ENCODE measurements around the gene SLC17A2. TPM values are rescaled to one million over a fixed set of nuclear protein-coding genes. Genes with fewer than 3 reads are reported as not detected.

SLC17A2 gene
- total and polyA plus RNA-seq, 2 of the 8 experiments (the other 6 are each of a cell fraction or from before 2014, with no cell fraction given) = not detected

- Histone ChIP-seq H2BK120ac (replicated peaks; ENCODE audit: low read depth, low read length) (no peak overlapping the region), H3K27ac (ENCODE audit: low read depth, low read length) (no peak overlapping the region), H3K18ac (ENCODE audit: extremely low read depth, low read length) (no peak overlapping the region), H4K5ac (ENCODE audit: insufficient read length, low read depth, low read length) (no peak overlapping the region), H2AFZ (ENCODE audit: low read length) (no peak overlapping the region), H3K4me1 (replicated peaks in 1 of 4; ENCODE audit: control insufficient read depth in 3 of 4, insufficient read depth in 4 of 4, low read length in 3 of 4) (peaks cover 0 to 3% (median 0%) of the 10 kb centered on the region in 4 experiments; a peak in 1 of 7 replicates), H3K23me2 (ENCODE audit: low read depth, low read length) (no peaks in the 10 kb centered on the region), H2BK20ac (ENCODE audit: low read length) (no peak overlapping the region), H3K79me2 (ENCODE audit: control insufficient read depth in 1 of 2, insufficient read depth in 2 of 2, low read length in 2 of 2) (no peaks in the 10 kb centered on the region), H3K36me3 (ENCODE audit: control insufficient read depth in 2 of 4, insufficient read depth in 4 of 4, low read length in 3 of 4) (no peaks in the 10 kb centered on the region), H2BK15ac (ENCODE audit: low read length) (no peak overlapping the region), H3K79me1 (ENCODE audit: low read depth, low read length) (no peaks in the 10 kb centered on the region), H3K4me2 (ENCODE audit: insufficient read depth in 1 of 2, low read depth in 2 of 2, low read length in 2 of 2) (no peak overlapping the region), H4K8ac (ENCODE audit: extremely low read depth, insufficient read depth, low read length) (no peak overlapping the region), H3K4ac (replicated peaks; ENCODE audit: insufficient read length, low read depth, low read length) (no peak overlapping the region), H4K91ac (replicated peaks; ENCODE audit: insufficient read length, low read length) (no peak overlapping the region), H3K14ac (ENCODE audit: insufficient read length) (no peak overlapping the region), H2BK12ac (ENCODE audit: low read depth, low read length) (no peak overlapping the region), H3K9ac (replicated peaks in 1 of 4; ENCODE audit: extremely low read depth in 1 of 4, low read depth in 3 of 4, low read length in 3 of 4) (no peak overlapping the region), H3K27me3 (replicated peaks in 1 of 4; ENCODE audit: control insufficient read depth in 3 of 4, extremely low read depth in 1 of 4, insufficient read depth in 3 of 4, low read length in 3 of 4) (no peaks in the 10 kb centered on the region), H3K56ac (replicated peaks; ENCODE audit: insufficient read length, low read depth, low read length) (no peak overlapping the region), H2AK5ac (ENCODE audit: low read depth, low read length) (no peak overlapping the region), H4K20me1 (replicated peaks in 1 of 2; ENCODE audit: control insufficient read depth in 1 of 2, insufficient read depth in 2 of 2, low read length in 2 of 2) (no peaks in the 10 kb centered on the region), H3K9me3 (ENCODE audit: insufficient read depth in 2 of 2, low read depth in 1 of 2, low read length in 1 of 2) (no peaks in the 10 kb centered on the region; a peak in 1 of 4 replicates), H3K23ac (ENCODE audit: insufficient read length) (no peak overlapping the region), H2BK5ac (ENCODE audit: low read depth, low read length) (no peak overlapping the region), H3K4me3 (ENCODE audit: extremely low read depth in 1 of 4, insufficient read depth in 2 of 4, low read depth in 3 of 4, low read length in 4 of 4) (no peak overlapping the region)
- ChIA-PET POLR2A (ENCODE audit: partially characterized antibody) (no interaction called here), CTCF (ENCODE audit: partially characterized antibody) (no interaction called here)
- TF ChIP-seq SP1 (IDR thresholded peaks at IDR 0.05; ENCODE audit: low read depth, low read length) (no peak), SP2 (IDR thresholded peaks at IDR 0.05; ENCODE audit: low read length) (no peak), BCL11A (IDR thresholded peaks at IDR 0.05; ENCODE audit: low read depth in 2 of 2, low read length in 2 of 2) (no peak), POLR2A (IDR thresholded peaks at IDR 0.05; ENCODE audit: control extremely low read depth in 1 of 2, low read depth in 2 of 2, low read length in 2 of 2) (no peak), TAF1 (IDR thresholded peaks at IDR 0.05; ENCODE audit: low read depth, low read length) (no peak), KDM1A (IDR thresholded peaks at IDR 0.05; ENCODE audit: borderline replicate concordance, low read length) (no peak), HDAC6 (IDR thresholded peaks at IDR 0.05; ENCODE audit: low read depth, low read length) (no peak), GABPA (IDR thresholded peaks at IDR 0.05; ENCODE audit: borderline replicate concordance, insufficient read depth, low read length) (no peak), CHD1 (IDR thresholded peaks at IDR 0.05; ENCODE audit: low read depth, low read length) (no peak), TEAD4 (IDR thresholded peaks at IDR 0.05; ENCODE audit: low read depth, low read length) (no peak), MAX (IDR thresholded peaks at IDR 0.05) (no peak), ASH2L (IDR thresholded peaks at IDR 0.05; ENCODE audit: low read length) (no peak)
- DNase-seq (ENCODE audit: low read depth in 1 of 2, low spot score in 2 of 2) (no peak), FAIRE-seq (no peak)
- WGBS, 2 experiments (ENCODE audit: extremely low coverage in 1 of 2, insufficient coverage in 1 of 2, insufficient read length in 1 of 2, insufficient replicate concordance in 2 of 2, low coverage in 1 of 2, low lambda C conversion rate in 2 of 2, missing lambda C conversion rate in 1 of 2) = 91% methylated on average over 3 of the region's 3 CpGs; no CpG with 5 or more reads in 1 of the 2 experiments
Measured at GRCh38 chr6:25956226-25956625, 25.7 kb upstream of the SLC17A2 start.

All from H1 (cell line).